K562 (cell line): Measurements from ENCODE around the gene SRRT. TPM values are rescaled to one million over a fixed set of nuclear protein-coding genes. Genes with fewer than 3 reads are reported as not detected.

Experiments
- ARID1B ChIP-seq: fragments of 450-650 bp; IDR thresholded peaks from 2 replicates; pipeline ENCODE4 v1.6.1; 2016; ENCODE audit warnings: antibody characterized with exemption, mild to moderate bottlenecking, inconsistent platforms
- CBX2 ChIP-seq: fragments of 200-600 bp; sonication (generic); IDR thresholded peaks from one replicate; pipeline ENCODE4 v1.6.1; 2012; ENCODE audit warnings: mild to moderate bottlenecking, low read length, inconsistent platforms; ENCODE audit not compliant: insufficient read depth, poor library complexity, severe bottlenecking
- DPF2 ChIP-seq: fragments of 450-650 bp; IDR thresholded peaks from 2 replicates; pipeline ENCODE4 v1.6.1; 2016
- ETV6 ChIP-seq, 3 experiments: fragments of 150-350 bp in 1 of 3; sonication (generic) in 1 of 3; formaldehyde crosslinking in 1 of 3; IDR thresholded peaks; 2 replicates each; pipeline versions ENCODE4 v1.6.1 to v1.8.0; 2014 to 2022; ENCODE audit warnings: borderline replicate concordance in 2 of 3, low read depth in 2 of 3, antibody characterized with exemption in 1 of 3, low read length in 1 of 3, mild to moderate bottlenecking in 1 of 3, missing genetic modification reagents in 1 of 3
- EZH2 ChIP-seq: IDR thresholded peaks from 2 replicates; pipeline ENCODE4 v1.6.1; 2012; ENCODE audit warnings: low read depth, mild to moderate bottlenecking, inconsistent platforms, low read length, borderline replicate concordance
- MNT ChIP-seq, 2 experiments: fragments of 450-650 bp; conservative IDR thresholded peaks; 2 replicates each; pipeline ENCODE4 v1.6.1; 2017; ENCODE audit warnings: mild to moderate bottlenecking in 2 of 2, moderate library complexity in 2 of 2
- MTA1 ChIP-seq: fragments of 450-650 bp; IDR thresholded peaks from 2 replicates; pipeline ENCODE4 v1.6.1; 2017; ENCODE audit warnings: borderline replicate concordance
- MTA2 ChIP-seq: fragments of 450-650 bp; IDR thresholded peaks from 2 replicates; pipeline ENCODE4 v1.6.1; 2016; ENCODE audit warnings: low read depth
- NKRF ChIP-seq: fragments of 450-650 bp; IDR thresholded peaks from 2 replicates; pipeline ENCODE4 v1.6.1; 2016; ENCODE audit warnings: borderline replicate concordance
- PHB ChIP-seq: fragments of 250-450 bp; sonication (Bioruptor Pico); IDR thresholded peaks from 2 replicates; pipeline ENCODE4 v1.5.0; 2021
- SMAD2 ChIP-seq: fragments of 150-350 bp; IDR thresholded peaks from 2 replicates; pipeline ENCODE4 v1.6.1; 2014; ENCODE audit warnings: low read depth, mild to moderate bottlenecking, low read length
- SREBF1 ChIP-seq: fragments of 150-350 bp; IDR thresholded peaks from 2 replicates; pipeline ENCODE4 v1.6.1; 2014; ENCODE audit warnings: antibody characterized with exemption, low read depth, low read length, borderline replicate concordance
- TSC22D4 ChIP-seq: fragments of 450-650 bp; IDR thresholded peaks from 2 replicates; pipeline ENCODE4 v1.6.1; 2016; ENCODE audit warnings: missing genetic modification characterization, missing biosample characterization, control low read depth
- U2AF1 ChIP-seq: fragments of 200-400 bp; formaldehyde crosslinking; optimal IDR thresholded peaks from 2 replicates; pipeline ENCODE3; 2017; ENCODE audit warnings: mild to moderate bottlenecking, low read depth, low read length, moderate library complexity
- ZBTB26 ChIP-seq: fragments of 450-650 bp; formaldehyde crosslinking; IDR thresholded peaks from 2 replicates; pipeline ENCODE4 v1.4.0; 2022; ENCODE audit warnings: missing genetic modification characterization
- ZNF134 ChIP-seq: fragments of 250-450 bp; sonication (Bioruptor Pico); conservative IDR thresholded peaks from 2 replicates; pipeline ENCODE4 v1.4.0; 2020
- ZNF212 ChIP-seq: fragments of 450-650 bp; formaldehyde crosslinking; IDR thresholded peaks from 2 replicates; pipeline ENCODE4 v1.4.0; 2020; ENCODE audit warnings: mild to moderate bottlenecking
- ZNF253 ChIP-seq: fragments of 250-450 bp; sonication (Bioruptor Pico); conservative IDR thresholded peaks from 2 replicates; pipeline ENCODE4 v1.6.1; 2021; ENCODE audit warnings: mild to moderate bottlenecking
- ZNF280A ChIP-seq: fragments of 450-650 bp; IDR thresholded peaks from 2 replicates; pipeline ENCODE4 v1.6.1; 2018; ENCODE audit warnings: mild to moderate bottlenecking, low read depth; ENCODE audit not compliant: partially characterized antibody
- ZNF354B ChIP-seq: fragments of 250-450 bp; sonication (Bioruptor Pico); IDR thresholded peaks from 2 replicates; pipeline ENCODE4 v1.4.0; 2020
- ZNF384 ChIP-seq: IDR thresholded peaks from 2 replicates; pipeline ENCODE4 v1.6.1; 2012; ENCODE audit warnings: low read depth, low read length, improper control_type of control experiment
- ZNF561 ChIP-seq: fragments of 450-650 bp; formaldehyde crosslinking; conservative IDR thresholded peaks from 2 replicates; pipeline ENCODE4 v1.4.0; 2020; ENCODE audit warnings: mild to moderate bottlenecking, moderate library complexity
- ZZZ3 ChIP-seq: fragments of 450-650 bp; IDR thresholded peaks from 2 replicates; pipeline ENCODE4 v1.6.1; 2016; ENCODE audit warnings: antibody characterized with exemption, mild to moderate bottlenecking, moderate library complexity
- polyA plus RNA-seq, 8 experiments: library from polyadenylated mRNA; depleted of rRNA in 4 of 8; stranded (reverse) in 5 of 8; unstranded in 3 of 8; fragments of >200 nt; fragmentation: Nextera tagmentation in 2 of 8; fragmentation: Illumina TruSeq in 1 of 8; extraction: Ambion mirVana in 2 of 8; extraction: Trizol in 1 of 8; gene quantifications; 2 replicates each; pipeline versions ENCODE4 v1.2.1 to v1.2.3, GENCODE V29; 2011 to 2014; ENCODE audit warnings: inconsistent platforms in 1 of 8, missing spikeins in 1 of 8
- total RNA-seq, 7 experiments: library from RNA; depleted of rRNA in 6 of 7; stranded (reverse); fragments of >200 nt in 6 of 7; fragmentation: Illumina TruSeq in 2 of 7; extraction: Trizol in 2 of 7; gene quantifications; 2 replicates each; pipeline versions ENCODE4 v1.2.1 to v1.2.3, GENCODE V29; 2011 to 2021; ENCODE audit warnings: low replicate concordance in 1 of 7

SRRT gene
- total and polyA plus RNA-seq, 9 of the 15 experiments (the other 6 are each of a cell fraction or from before 2014, with no cell fraction given): 10.3 to 263 (median 84.4) TPM

GRCh38 chr7:100852048-100852872, 22.6 kb upstream of the SRRT start, which contains the start of gene SLC12A9 (continued):
- TF ChIP-seq ZBTB26 (CRISPR knock-in tag) (no peak), ZNF280A (no peak), MTA1 (peak; percentile 38; the same call in 1 of the 2 replicates), ZZZ3 (no peak), ZNF212 (CRISPR knock-in tag) (no peak), CBX2 (no peak), ZNF253 (CRISPR knock-in tag) (no peak), ARID1B (peak; percentile 26; the same call in 1 of the 2 replicates), U2AF1 (peak; percentile 74), ETV6 (IDR thresholded peaks at IDR 0.05; ENCODE audit: borderline replicate concordance in 1 of 2, low read depth in 2 of 2, low read length in 1 of 2) (no peak), ETV6 (CRISPR knock-in tag; IDR thresholded peaks at IDR 0.05; ENCODE audit: borderline replicate concordance) (no peak), MTA2 (no peak), DPF2 (no peak), EZH2 (no peak), ZNF384 (no peak), ZNF134 (CRISPR knock-in tag) (no peak), SMAD2 (no peak), MNT (conservative IDR thresholded peaks at IDR 0.05) (peak; percentile 100), PHB (CRISPR knock-in tag) (no peak), ZNF354B (CRISPR knock-in tag) (no peak; the same call in 1 of the 2 replicates), NKRF (peak; percentile 100), ZNF561 (no peak), TSC22D4 (no peak), SREBF1 (no peak)
